Measurements from ENCODE around the gene RASA1. TPM values are rescaled to one million over a fixed set of nuclear protein-coding genes. Genes with fewer than 3 reads are reported as not detected.

The RASA1 gene
- total RNA-seq, 1 donor from 2014 or later: 55.1 TPM

- Mint-ChIP-seq H3K27ac (ENCODE audit: unreplicated experiment) (no peak overlapping the region), H3K27me3 (ENCODE audit: unreplicated experiment) (no peaks in the 10 kb centered on the region), H3K4me1 (ENCODE audit: low read depth, unreplicated experiment) (no peaks in the 10 kb centered on the region), H3K36me3 (ENCODE audit: unreplicated experiment) (no peaks in the 10 kb centered on the region), H3K9me3 (ENCODE audit: unreplicated experiment) (no peaks in the 10 kb centered on the region), H3K4me3 (ENCODE audit: unreplicated experiment) (no peak overlapping the region)
- DNase-seq: no peak
- TF ChIP-seq, protein P1, sequence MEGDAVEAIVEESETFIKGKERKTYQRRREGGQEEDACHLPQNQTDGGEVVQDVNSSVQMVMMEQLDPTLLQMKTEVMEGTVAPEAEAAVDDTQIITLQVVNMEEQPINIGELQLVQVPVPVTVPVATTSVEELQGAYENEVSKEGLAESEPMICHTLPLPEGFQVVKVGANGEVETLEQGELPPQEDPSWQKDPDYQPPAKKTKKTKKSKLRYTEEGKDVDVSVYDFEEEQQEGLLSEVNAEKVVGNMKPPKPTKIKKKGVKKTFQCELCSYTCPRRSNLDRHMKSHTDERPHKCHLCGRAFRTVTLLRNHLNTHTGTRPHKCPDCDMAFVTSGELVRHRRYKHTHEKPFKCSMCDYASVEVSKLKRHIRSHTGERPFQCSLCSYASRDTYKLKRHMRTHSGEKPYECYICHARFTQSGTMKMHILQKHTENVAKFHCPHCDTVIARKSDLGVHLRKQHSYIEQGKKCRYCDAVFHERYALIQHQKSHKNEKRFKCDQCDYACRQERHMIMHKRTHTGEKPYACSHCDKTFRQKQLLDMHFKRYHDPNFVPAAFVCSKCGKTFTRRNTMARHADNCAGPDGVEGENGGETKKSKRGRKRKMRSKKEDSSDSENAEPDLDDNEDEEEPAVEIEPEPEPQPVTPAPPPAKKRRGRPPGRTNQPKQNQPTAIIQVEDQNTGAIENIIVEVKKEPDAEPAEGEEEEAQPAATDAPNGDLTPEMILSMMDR (IDR thresholded peaks at IDR 0.05; ENCODE audit: partially characterized antibody, unreplicated experiment): no peak
Measured at GRCh38 chr5:87433945-87434344, 166.3 kb downstream of the RASA1 start.

DNA sequence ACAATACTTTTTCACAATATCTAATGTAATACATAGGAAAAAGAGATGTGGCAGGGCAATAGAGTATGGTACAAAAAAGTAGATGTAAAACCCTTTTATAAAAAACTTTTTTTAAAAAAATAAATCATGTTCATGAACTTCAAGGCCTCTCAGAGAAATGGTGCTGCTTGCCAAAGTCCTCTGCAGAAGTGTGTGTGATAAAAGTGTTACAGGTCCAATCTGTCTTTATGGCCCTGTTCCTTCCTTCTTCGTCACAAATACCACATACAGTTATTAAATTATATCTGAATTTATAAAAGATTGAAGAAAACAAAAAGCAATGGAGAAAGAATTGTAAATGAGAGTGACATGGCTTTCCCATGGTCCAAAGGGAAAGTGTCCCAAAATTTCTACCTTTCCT, 166.8 kb downstream of the RASA1 start:
- H3K4me3 Mint-ChIP-seq (ENCODE audit: unreplicated experiment): no peak overlapping the region
- H3K9me3 Mint-ChIP-seq (ENCODE audit: unreplicated experiment): no peaks in the 10 kb centered on the region
- no peaks in the 10 kb centered on the region for H3K36me3 Mint-ChIP-seq (ENCODE audit: unreplicated experiment)
- H3K27me3 Mint-ChIP-seq (ENCODE audit: unreplicated experiment): no peaks in the 10 kb centered on the region
- H3K27ac Mint-ChIP-seq (ENCODE audit: unreplicated experiment): no peak overlapping the region
- no peaks in the 10 kb centered on the region for H3K4me1 Mint-ChIP-seq (ENCODE audit: low read depth, unreplicated experiment)
- no peak for DNase-seq
- TF ChIP-seq, protein P1 (IDR thresholded peaks at IDR 0.05; ENCODE audit: partially characterized antibody, unreplicated experiment): no peak

DNA sequence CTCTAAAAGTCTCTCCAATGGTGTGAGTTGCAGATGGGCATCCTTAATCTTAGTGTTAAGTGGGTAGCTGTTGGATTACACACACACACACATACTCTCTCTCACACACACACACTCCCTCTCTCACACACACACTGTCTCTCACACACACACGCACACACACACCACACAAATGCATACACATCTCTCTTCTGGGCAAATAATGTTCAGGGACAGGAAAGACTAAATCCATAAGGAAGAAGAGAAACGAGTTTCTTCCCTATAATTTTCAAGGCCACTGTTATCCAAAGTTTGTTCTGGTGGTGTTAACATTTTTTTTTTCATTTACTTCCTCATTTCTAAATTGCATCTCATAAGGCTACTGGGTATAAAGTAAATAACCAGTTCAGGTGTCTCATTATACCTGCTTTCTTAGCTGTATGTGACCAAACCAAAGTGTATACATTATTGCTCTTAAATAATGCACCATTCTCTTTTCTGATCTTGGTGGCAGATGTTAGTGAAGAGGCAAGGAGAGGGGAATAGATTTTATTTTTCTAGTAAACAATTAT, 167.5 kb downstream of the RASA1 start:
- TF ChIP-seq, protein P1 (IDR thresholded peaks at IDR 0.05; ENCODE audit: partially characterized antibody, unreplicated experiment): no peak
- H3K9me3 Mint-ChIP-seq (ENCODE audit: unreplicated experiment): no peaks in the 10 kb centered on the region

DNA sequence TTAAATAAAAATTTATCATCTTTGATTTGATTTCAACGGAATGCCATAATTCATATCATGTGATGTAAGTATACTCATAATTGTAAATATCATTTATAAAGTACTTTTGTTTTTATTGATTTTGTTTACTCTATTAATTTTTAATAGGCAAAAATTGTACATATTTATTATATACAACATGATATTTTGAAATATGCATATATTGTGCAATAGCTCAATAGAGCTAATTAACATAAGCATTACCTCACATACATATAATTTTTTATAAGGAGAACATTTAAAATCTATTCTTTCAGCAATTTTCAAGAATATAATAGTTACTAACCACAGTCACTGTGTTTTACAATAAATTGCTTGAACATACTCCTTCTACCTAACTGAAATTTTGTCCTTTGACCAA, 170.0 kb downstream of the RASA1 start:
- TF ChIP-seq, protein P1 (IDR thresholded peaks at IDR 0.05; ENCODE audit: partially characterized antibody, unreplicated experiment): no peak
- Mint-ChIP-seq H3K4me1 (ENCODE audit: low read depth, unreplicated experiment) (no peaks in the 10 kb centered on the region), H3K27me3 (ENCODE audit: unreplicated experiment) (no peaks in the 10 kb centered on the region), H3K4me3 (ENCODE audit: unreplicated experiment) (no peak overlapping the region), H3K36me3 (ENCODE audit: unreplicated experiment) (no peaks in the 10 kb centered on the region), H3K9me3 (ENCODE audit: unreplicated experiment) (no peaks in the 10 kb centered on the region), H3K27ac (ENCODE audit: unreplicated experiment) (no peak overlapping the region)
- no peak for DNase-seq

More for the DNA sequence above, 167.5 kb downstream of the RASA1 start:
- Mint-ChIP-seq H3K27me3 (ENCODE audit: unreplicated experiment) (no peaks in the 10 kb centered on the region), H3K4me1 (ENCODE audit: low read depth, unreplicated experiment) (no peaks in the 10 kb centered on the region), H3K4me3 (ENCODE audit: unreplicated experiment) (no peak overlapping the region), H3K36me3 (ENCODE audit: unreplicated experiment) (no peaks in the 10 kb centered on the region), H3K27ac (ENCODE audit: unreplicated experiment) (no peak overlapping the region)
- DNase-seq: no peak

- no peaks in the 10 kb centered on the region for H3K27me3 Mint-ChIP-seq (ENCODE audit: unreplicated experiment)
- no peaks in the 10 kb centered on the region for H3K9me3 Mint-ChIP-seq (ENCODE audit: unreplicated experiment)
- no peaks in the 10 kb centered on the region for H3K4me1 Mint-ChIP-seq (ENCODE audit: low read depth, unreplicated experiment)
- no peak overlapping the region for H3K4me3 Mint-ChIP-seq (ENCODE audit: unreplicated experiment)
- DNase-seq: no peak
- H3K36me3 Mint-ChIP-seq (ENCODE audit: unreplicated experiment): no peaks in the 10 kb centered on the region
- TF ChIP-seq, protein P1 (IDR thresholded peaks at IDR 0.05; ENCODE audit: partially characterized antibody, unreplicated experiment): no peak
- no peak overlapping the region for H3K27ac Mint-ChIP-seq (ENCODE audit: unreplicated experiment)
Measured at GRCh38 chr5:87438231-87438630, 170.5 kb downstream of the RASA1 start.

Other genes starting within 250 kb of the RASA1 start
- 40.1 TPM for gene CCNH, start 145.0 kb downstream of the RASA1 start, total RNA-seq (ENCODE audit: unreplicated experiment)

Data from glutamatergic neuron (in vitro differentiated cells).